ENCODE results near the gene HADH.

Gene HADH

GRCh38 chr4:107970063-107970798, 19.5 kb upstream of the HADH start:
- no peak for TF ChIP-seq CTCF (IDR thresholded peaks at IDR 0.05; ENCODE audit: control insufficient read depth, extremely low read depth, insufficient read depth)
- no peak overlapping the region for H3K4me3 ChIP-seq (ENCODE audit: low read depth, low read length)
- DNase-seq (ENCODE audit: low read depth), result no peak

GRCh38 chr4:107972605-107973004, 17.1 kb upstream of the HADH start:
- TF ChIP-seq CTCF (IDR thresholded peaks at IDR 0.05; ENCODE audit: control insufficient read depth, extremely low read depth, insufficient read depth), result no peak
- DNase-seq (ENCODE audit: low read depth), result no peak
- no peak overlapping the region for H3K4me3 ChIP-seq (ENCODE audit: low read depth, low read length)

GRCh38 chr4:107974523-107974922, 15.2 kb upstream of the HADH start:
- no peak for DNase-seq (ENCODE audit: low read depth)
- no peak overlapping the region for H3K4me3 ChIP-seq (ENCODE audit: low read depth, low read length)
- no peak for TF ChIP-seq CTCF (IDR thresholded peaks at IDR 0.05; ENCODE audit: control insufficient read depth, extremely low read depth, insufficient read depth)

GRCh38 chr4:107977482-107977881, 12.2 kb upstream of the HADH start:
- no peak overlapping the region for H3K4me3 ChIP-seq (ENCODE audit: low read depth, low read length)
- DNase-seq (ENCODE audit: low read depth), result no peak
- no peak for TF ChIP-seq CTCF (IDR thresholded peaks at IDR 0.05; ENCODE audit: control insufficient read depth, extremely low read depth, insufficient read depth)

GRCh38 chr4:107977966-107978705, 11.6 kb upstream of the HADH start:
- no peak for TF ChIP-seq CTCF (IDR thresholded peaks at IDR 0.05; ENCODE audit: control insufficient read depth, extremely low read depth, insufficient read depth)
- no peak overlapping the region for H3K4me3 ChIP-seq (ENCODE audit: low read depth, low read length)
- DNase-seq (ENCODE audit: low read depth), result no peak

- TF ChIP-seq CTCF (IDR thresholded peaks at IDR 0.05; ENCODE audit: control insufficient read depth, extremely low read depth, insufficient read depth), result no peak
- H3K4me3 ChIP-seq (ENCODE audit: low read depth, low read length), result no peak overlapping the region
- DNase-seq (ENCODE audit: low read depth), result no peak
Observed at GRCh38 chr4:107978716-107979451, 10.8 kb upstream of the HADH start.

Data from LNCaP clone FGC (cell line).